Activated CD8-positive, alpha-beta memory T cell treated with anti-CD3 and anti-CD28 coated beads, Interleukin-2, amount 50 U/mL, for 24 hours (primary cell): ENCODE data around the gene ABI3BP.
"Not testable (repeated sequence)": the region's sequence is repeated elsewhere in the genome, so short reads cannot be mapped to it uniquely, and the experiment has no call there.

Experiments used
- DNase-seq: peaks from one replicate; pipeline ENCODE4 v3.0.0-alpha.2; 2020; ENCODE audit errors: extremely low read depth

Gene ABI3BP, protein sequence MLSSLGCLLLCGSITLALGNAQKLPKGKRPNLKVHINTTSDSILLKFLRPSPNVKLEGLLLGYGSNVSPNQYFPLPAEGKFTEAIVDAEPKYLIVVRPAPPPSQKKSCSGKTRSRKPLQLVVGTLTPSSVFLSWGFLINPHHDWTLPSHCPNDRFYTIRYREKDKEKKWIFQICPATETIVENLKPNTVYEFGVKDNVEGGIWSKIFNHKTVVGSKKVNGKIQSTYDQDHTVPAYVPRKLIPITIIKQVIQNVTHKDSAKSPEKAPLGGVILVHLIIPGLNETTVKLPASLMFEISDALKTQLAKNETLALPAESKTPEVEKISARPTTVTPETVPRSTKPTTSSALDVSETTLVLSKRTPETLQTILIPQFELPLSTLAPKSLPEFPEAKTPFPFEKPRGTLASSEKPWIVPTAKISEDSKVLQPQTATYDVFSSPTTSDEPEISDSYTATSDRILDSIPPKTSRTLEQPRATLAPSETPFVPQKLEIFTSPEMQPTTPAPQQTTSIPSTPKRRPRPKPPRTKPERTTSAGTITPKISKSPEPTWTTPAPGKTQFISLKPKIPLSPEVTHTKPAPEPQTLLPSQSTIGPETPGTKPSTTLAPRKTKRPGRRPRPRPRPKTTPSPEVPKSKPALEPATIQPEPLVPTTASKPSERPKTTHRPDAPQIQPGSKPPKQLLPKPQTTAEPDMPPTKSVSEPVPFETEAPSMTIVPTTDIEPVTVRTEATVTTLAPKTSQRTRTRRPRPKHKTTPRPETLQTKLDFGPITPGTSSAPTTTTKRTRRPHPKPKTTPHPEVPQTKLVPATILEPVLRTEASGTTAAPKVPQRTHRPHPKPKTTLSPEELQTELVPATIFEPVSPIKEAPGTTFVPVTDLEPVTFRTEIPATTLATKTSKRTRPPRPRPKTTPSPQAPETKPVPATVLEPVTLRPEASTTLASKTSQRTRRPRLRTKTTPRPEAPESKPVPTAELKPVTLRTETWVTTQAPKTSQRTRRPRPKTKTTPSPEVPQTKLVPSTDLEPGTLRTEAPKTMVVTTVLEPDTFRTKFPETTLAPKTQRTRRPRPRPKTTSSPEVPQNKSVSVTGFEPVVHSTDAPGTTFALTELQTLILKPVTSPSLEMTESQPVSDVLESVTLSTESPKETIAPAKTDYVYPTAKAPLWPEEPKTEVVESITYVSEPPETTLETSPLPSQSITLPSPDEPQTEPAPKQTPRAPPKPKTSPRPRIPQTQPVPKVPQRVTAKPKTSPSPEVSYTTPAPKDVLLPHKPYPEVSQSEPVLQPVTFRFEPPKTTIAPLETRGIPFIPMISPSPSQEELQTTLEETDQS (N-terminal part only)

DNA sequence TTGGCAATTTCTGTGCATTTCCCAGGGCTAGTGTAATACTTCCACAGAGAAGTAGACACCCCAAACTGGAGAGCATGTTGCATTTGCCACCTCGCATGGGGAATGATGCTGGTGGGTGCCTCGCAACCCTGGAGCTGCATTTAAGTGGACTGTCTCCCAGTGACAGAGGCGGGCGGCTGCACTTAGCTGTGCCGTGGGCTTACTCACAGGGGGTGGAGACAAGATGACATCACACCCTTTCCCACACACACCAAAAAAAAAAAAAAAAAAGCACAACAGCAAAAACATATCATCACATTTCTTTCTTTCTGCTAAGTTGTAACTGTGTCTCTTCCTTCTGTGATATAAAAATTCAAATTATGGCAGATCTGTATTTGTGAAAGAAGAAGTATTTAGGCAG lies at the start of gene ABI3BP:
Gene ABI3BP, minus strand, starts transcription at position 113 of the 400 bp plus-strand sequence. Its CDS starts 37 bp downstream, at position 76.
- peak; percentile 5 for DNase-seq

DNA sequence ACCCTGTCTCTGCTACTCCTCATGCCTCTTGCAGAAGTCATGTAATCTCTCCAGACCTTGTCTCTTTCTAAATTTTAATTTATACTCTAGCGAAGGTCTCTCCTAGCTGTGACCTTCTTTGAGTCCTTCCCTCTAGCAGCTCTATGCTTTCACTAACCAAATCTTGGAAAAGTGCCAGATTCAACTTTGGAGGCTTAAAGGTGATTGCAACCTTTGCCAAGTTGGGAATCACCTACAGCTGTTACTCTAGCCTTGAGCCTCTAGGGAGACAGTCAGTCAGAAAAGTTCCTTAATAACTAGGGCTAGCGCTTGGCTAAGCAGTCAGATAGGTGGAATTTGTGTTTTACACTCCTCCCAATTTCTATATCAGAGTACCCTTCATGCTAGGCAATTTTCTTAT lies 46.1 kb upstream of the ABI3BP start:
- DNase-seq = no peak

DNA sequence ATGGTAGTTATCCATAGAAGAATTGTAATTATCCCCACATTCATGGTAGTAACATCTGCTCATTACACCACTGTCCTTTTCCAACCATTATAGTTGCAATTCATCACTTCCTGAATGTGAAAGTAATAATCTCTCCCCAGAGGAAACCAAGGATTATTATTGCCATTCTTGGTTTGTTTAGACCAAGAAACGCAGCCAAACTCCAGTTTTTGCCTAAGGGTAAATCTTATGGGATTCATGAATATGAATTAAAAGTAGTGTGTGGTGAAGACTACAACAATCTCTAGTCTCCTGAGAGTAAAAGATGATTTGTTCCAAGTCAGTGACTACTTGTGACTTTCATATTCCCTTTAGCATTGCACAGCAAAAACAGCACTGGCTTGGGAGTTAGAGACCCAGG lies 45.7 kb upstream of the ABI3BP start:
- no peak for DNase-seq

DNA sequence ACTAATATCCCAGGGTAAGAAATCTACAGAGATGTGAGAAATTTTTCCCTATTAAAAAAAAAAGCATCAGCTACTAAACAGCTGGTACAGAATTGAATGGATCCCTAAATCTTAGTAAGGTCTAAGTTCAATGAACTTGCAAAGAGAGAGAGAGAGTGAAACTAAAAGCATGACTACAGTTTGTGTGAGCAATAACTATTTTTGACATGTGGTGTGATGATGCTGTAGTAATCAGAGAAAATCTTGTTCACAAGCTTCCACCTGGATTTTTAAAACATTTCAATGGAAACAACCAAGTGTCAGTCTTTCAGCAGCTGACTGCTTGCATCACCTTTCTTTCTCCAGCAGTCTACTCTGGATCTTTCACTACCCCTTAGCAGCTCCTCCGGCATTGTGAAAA lies 45.2 kb upstream of the ABI3BP start:
- DNase-seq = no peak

DNA sequence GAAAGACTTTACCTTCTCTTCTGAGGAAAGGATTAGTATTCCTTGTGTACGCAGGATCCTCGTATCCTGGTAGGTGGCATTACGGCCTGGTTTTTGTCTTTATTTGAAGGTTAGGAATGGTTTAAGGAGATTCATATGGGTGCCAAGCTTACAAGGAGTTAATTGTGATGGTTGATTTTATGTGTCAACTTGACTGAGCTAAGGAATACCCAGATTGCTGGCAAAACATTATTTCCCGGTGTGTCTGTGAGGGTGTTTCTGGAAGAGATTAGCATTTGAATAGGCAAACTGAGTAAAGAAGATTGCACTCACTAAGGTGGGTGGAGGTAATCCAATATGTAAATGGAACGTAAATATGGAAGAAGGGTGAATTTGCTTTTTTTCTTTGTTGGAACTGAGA lies 44.4 kb upstream of the ABI3BP start:
- no peak for DNase-seq

DNA sequence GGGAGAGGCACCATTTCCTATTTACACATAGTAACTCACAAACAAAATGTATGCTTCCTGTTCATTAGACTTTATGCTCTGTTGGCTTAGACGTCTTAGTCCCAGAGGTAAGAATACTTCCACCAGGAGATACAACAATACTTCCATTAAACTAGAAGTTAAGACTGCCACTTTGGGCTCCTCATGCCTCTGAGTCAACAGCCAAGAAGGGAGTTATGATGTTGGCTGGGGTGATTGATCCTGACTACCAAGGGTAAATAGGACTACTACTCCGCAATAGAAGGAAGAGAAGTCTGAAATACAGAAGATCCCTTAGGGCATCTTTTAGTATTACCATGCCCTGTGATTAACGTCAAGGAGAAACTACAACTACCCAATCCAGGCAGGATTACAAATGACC lies 43.5 kb upstream of the ABI3BP start:
- no peak for DNase-seq

DNA sequence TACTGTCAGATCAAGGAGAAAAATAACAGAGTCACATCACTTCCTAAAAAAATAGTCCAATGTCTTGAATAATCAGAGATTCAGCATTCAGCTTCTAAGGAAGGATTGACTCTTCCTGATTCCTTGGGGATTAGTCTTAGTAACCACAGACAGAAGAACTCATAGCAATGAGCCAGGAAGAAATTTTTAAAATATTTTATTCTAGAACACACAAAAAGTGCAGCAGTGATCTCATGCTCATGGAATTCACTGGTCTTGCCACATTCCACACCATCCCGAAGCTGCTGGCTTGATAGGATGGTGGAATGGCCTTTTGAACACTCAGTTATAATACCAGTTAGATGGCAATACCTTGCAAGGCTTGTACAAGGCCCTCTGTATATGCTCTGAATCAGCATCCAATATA lies 43.0 kb upstream of the ABI3BP start:
- DNase-seq = no peak

DNA sequence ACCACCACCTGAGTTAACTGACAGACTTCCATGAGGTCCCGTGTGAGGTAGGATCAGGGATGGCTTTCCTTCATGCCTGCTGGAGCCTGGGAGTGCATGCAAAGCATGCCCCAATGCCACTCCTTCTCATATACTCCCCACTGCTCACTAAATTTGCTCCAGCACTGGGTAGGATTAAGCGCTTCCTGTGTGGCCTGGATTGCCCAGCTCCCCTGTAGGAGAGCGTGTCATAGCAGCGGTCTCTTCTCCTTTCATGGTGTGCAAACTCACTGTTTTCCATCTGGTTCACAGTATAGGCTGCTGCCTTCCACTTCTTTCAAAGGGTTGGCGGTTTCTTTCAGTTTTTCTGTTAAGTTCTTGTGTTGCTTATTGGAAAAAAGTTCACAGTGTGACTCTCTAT lies 34.1 kb upstream of the ABI3BP start:
- no peak for DNase-seq

DNA sequence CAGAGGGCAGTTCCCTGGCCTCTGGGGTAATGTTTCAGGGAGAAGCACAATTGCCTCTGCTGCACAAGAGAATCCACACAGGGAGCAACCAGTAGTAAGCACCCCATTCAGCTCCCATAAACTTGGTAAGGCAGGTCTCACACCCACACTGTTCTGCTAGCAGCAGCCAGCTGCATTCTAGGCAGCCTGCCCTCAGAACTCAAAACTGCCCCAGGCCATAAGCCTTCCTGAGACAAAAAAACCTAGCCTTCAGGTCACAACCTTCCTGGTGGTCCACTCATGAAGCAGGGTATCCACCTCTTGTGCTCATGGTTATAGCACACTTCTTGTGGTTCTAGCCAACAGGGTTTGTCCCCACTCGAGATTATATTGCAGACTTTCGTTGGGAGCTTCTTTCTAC lies 33.7 kb upstream of the ABI3BP start:
- DNase-seq = no peak

DNA sequence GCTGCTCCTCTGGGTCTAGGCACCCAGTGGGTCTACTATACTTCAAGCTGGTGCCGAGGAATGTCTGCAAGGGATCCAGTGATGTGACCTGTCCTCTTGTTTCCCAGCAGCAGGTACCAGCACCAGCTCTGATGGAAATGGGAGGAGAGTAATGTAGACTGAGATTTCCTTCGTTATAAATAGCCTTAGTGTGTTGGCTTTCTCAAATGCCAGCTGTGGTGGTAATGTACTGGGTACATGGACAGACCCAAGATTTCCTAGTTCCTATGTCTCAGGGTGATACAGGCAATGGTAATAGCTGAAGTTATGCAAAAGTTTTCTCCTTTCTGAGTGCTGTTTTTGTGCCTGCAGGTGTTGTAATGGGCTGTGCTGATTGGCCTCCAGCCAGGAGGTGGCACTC lies 33.0 kb upstream of the ABI3BP start:
- DNase-seq = no peak

DNA sequence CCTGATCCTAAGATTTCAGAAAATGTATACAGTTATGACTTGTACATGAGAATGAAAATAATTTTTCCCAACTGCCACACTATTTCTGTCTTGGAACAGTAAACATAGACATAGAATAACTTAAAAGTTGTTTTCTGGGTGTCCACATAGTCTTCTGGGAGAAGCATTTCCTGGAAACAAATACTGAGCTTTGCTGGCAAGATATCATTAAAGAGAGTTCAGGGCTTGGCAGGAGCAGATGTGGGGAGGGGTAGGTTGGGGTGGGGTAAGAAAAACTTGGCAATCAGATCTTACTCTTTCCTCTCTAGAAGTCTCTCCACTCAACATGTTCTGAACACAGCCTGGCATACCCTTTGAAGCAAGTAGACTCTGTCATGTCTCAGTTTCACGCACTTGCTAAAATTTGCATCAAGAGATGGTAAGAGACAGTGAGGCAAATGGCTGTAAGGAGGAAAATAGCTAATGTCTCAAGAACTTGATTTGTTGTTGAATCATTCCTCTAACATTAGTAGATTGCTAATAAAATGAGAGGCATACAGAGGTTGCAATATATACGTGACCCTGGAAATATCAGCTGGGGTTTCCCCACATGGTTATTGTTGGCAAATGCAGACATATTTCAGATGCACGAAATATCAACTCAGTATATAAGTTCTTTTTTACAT lies 27.3 kb upstream of the ABI3BP start:
- DNase-seq = no peak

DNA sequence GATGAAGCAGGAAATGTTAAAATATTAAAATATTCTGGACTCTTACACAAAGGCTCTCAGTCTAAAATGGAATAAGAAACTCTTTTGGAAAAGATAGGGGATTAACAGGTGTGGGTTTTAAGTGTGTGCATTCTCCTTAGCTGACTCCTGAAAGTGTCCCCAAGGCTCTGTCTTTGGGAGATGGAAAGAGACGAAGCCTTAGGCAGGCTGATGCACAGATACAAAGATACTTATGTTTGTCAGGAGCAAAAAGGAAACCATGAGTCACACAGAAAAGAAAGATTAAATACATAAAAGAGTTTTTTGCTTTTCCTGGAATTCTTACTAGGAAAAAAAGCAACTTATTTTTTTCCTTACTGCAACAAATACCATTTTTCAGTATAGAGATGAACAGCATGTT lies 23.8 kb upstream of the ABI3BP start:
- DNase-seq = no peak

DNA sequence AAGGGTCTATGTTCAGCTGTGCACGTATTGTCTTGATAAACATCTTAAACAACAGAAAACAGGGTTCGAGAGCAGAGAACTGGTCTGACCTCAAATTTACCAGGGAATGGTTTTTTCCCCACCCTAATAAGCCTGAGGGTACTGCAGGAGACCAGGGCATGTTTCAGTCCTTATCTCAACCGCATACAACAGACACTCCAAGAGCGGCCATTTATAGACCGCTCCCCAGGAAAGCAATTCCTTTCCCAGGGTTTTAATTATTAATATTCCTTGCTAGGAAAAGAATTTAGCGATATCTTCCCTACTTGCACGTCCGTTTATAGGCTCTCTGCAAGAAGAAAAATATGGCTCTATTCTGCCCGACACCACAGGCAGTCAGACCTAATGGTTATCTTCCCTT lies 19.1 kb upstream of the ABI3BP start:
- not testable (repeated sequence) for DNase-seq

DNA sequence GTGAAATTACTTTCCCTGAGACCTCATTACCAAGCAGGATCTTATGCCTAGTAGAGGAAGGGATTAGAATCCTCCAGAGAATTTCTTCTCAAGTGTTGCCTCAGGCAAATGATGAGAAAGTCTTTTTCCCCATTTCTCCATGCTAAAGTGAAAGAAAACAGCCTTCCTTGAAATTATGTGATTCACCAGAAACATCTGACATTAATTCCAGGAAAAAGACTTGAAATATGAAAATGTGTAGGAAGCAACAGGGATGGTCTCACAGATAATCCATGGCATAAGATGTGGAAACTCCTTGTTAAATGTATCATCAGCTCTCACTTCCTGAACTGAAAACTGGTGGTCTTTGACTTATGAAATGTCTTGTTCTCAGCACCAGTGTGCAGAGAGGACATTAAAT lies 17.9 kb upstream of the ABI3BP start:
- DNase-seq = no peak

DNA sequence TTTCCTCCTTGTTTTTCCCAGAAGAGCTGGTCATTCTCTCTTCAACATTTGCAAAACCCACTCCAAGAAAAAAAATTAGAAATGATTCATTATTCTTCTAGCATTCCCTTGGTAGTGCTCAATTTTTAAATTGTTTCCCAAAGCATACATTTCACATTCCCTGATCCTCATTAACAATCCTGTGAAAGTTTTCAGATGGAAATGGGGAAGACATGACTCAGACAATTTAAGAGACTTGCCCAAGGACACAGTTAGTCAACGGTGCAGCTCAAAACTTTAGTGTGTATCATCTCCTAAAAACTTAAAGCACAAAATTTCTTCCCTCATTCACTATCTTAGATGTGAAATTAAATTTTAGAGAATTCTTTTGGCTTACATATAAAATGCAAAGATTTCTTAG lies 17.1 kb upstream of the ABI3BP start:
- DNase-seq = no peak

DNA sequence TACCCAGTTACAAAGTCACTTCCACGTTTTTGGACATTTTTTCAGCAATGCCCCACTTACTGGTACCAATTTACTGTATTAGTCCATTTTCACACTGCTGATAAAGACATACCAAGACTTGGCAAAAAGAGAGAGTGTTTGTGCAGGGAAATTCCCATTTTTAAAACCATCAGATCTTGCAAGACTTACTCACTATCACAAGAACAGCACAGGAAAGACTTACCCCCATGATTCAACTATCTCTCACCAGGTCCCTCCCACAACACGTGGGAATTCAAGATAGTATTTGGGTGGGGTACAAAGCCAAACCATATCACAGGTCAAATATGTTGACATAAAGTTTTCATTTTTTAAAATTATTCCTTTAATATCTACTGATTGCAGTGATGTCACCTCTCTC lies 16.2 kb upstream of the ABI3BP start:
- no peak for DNase-seq

DNA sequence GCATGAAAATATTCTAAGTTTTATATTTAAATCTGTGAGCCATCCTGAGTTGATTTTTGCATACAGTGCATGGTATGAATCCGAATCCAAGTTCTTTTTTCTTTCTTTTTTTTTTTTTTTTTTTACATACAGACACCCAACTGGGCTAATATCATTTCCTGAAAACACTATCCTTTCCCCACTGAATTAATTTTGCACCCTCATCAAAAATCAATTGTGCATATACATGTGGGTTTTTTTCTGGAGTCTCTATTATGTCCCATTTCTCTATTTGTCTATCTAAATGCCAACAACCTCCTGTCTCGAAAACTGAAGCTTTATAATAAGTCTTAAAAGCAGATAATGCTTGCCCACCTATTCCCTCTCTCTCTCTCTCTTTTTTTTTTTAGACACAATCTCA lies 5.9 kb upstream of the ABI3BP start:
- DNase-seq = no peak

DNA sequence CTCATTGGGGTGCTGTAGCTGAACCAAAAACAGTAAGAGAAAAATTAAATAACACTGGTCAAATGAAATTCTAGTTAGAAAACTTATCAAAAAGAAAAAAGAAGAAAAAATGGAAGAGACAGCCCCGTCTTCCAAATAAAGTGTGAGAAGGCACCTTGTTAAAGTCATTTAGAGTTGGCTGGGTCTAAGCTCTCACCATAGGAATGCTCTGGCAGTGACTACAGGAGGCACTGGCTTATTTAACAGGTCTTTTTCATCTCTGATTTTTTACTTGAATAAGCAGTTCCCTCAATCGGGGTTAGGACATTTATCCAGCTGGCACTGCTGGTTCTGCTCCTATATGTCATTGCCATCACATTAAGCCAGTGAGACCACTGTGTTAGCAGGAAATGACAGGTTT lies 1.6 kb upstream of the ABI3BP start:
- no peak for DNase-seq

DNA sequence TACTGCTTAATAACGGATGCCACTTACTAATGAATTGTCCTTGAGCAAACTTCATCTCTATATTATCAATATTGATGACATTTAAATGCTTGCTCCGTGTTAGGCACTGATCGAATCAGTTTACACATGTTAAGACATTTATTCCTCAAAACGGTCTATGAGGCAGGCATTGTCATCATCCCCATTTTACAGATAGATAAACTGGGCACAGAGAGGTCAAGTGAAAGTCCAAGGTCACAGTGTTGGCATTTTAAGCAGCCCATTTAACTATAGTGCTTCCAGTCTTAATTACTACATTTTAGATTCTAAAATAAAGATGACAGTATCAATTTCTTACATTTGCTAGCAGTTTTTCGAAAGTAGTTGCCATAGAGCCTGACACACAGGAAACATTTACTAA lies 966 bp upstream of the ABI3BP start:
- DNase-seq = no peak

DNA sequence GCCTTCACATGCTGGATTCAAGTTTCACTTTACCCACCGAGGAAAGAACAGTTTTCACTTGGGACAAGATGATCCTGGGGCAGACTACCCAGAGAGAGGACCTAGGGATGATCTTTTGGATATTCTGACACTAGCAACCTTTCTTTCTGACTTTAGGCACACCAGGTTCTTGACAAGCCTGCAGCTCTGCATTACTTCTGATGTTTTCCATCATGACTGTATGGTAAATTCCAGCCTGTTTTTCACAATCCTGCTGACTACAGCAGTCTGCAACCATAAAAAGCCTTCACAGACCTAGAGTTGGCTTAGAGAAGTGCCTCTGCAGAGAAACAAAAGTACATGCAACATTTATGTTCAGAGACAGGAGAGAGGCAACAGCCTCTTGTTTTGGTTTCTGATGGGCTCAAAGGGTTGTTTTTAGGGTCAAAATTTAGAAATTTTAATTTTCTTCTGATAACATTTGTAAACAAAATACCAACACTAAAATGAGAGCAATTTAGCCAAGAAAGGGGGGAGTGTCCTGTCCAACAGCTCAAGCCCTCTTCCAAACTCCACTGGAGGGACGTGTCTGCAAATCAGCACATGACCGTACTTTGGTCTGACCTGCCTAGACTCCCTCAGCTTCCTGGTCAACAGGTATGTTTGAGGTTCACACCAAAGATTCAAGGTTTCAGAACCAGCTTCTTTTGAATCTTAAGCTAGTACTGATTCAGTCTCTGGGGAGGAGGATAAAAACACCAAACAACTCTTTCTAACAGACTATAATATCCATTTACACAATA lies 799 bp downstream of the ABI3BP start:
- no peak for DNase-seq

DNA sequence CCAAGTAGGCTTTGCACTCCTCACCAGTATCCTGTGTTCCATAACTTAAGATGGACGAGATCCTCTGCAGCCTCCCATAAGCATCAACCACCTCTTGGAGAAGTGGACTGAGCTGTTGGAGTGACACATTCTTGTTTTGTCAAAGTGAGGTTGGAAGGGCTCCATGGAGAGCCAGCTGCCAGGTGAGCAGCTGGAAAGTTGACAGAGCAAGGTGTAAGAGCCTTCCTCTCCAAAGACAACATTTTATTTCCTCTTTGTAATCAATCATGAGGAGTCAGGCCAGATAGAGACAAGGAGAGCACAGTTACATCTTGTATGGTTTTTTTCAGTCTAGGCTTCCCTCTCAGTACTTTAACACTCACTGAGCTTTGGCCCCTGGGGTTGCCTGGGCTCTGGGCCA lies 5.1 kb downstream of the ABI3BP start:
- no peak for DNase-seq
